ENCODE data around the gene NOP16.

- no peak for TF ChIP-seq POLR2AphosphoS5 (IDR thresholded peaks at IDR 0.05)
- no peak for TF ChIP-seq CTCF (IDR thresholded peaks at IDR 0.05)
Observed at GRCh38 chr5:176364765-176365350, 23.5 kb downstream of the NOP16 start.
